Stomach (tissue), 9 donors: ENCODE results near the gene ATG5. TPM values are rescaled to one million over a fixed set of nuclear protein-coding genes. Genes with fewer than 3 reads are reported as not detected.

Experiments used
- DNase-seq, 2 donors: peaks; one replicate each; pipeline versions ENCODE4 v3.0.0 to v3.0.0-alpha.2; 2013 to 2019
- H3K27ac ChIP-seq, 5 donors: fragments of 200-600 bp in 4 of 5; sonication (generic) in 4 of 5; one replicate each; pipeline ENCODE4 v1.5.1; 2013 to 2019; ENCODE audit warnings: mild to moderate bottlenecking in 1 of 5, moderate library complexity in 1 of 5
- H3K27me3 ChIP-seq, 3 donors: fragments of 200-600 bp; sonication (generic); one replicate each; pipeline ENCODE4 v1.5.1; 2017 to 2019; ENCODE audit warnings: mixed run types in 1 of 3
- H3K36me3 ChIP-seq, 4 donors: fragments of 200-600 bp; sonication (generic); 1 replicate in 3 of 4; 2 replicates in 1 of 4; pipeline ENCODE4 v1.5.1; 2016 to 2019
- H3K4me1 ChIP-seq, 4 donors: fragments of 200-600 bp; sonication (generic); one replicate each; pipeline ENCODE4 v1.5.1; 2016 to 2019
- H3K4me3 ChIP-seq, 4 donors: fragments of 200-600 bp; sonication (generic) in 3 of 4; one replicate each; pipeline ENCODE4 v1.5.1; 2016 to 2019; ENCODE audit warnings: mild to moderate bottlenecking in 1 of 4
- H3K9me3 ChIP-seq, 4 donors: fragments of 200-600 bp; sonication (generic); one replicate each; pipeline ENCODE4 v1.5.1; 2016 to 2019
- CTCF ChIP-seq, 7 experiments: fragments of 450-650 bp in 4 of 7; fragments of 200-600 bp in 3 of 7; sonication (generic) in 3 of 7; IDR thresholded peaks; one replicate each; pipeline ENCODE4 v1.5.1; 2016 to 2019; ENCODE audit warnings: antibody characterized with exemption in 7 of 7, control low read depth in 2 of 7, mild to moderate bottlenecking in 1 of 7
- EP300 ChIP-seq: sonication (generic); formaldehyde crosslinking; IDR thresholded peaks from one replicate; pipeline ENCODE4 v1.6.1; 2017; ENCODE audit warnings: antibody characterized with exemption
- POLR2A ChIP-seq, 4 donors: fragments of 450-650 bp; IDR thresholded peaks; one replicate each; pipeline ENCODE4 v1.6.1; 2016; ENCODE audit warnings: antibody characterized with exemption in 4 of 4, control low read depth in 2 of 4, mild to moderate bottlenecking in 1 of 4, moderate library complexity in 1 of 4
- POLR2AphosphoS5 ChIP-seq, 3 donors: sonication (generic); formaldehyde crosslinking; IDR thresholded peaks; one replicate each; pipeline ENCODE4 v1.6.1; 2016; ENCODE audit warnings: antibody characterized with exemption in 3 of 3
- WGBS, 5 donors: extraction: QIAGEN DNeasy Blood & Tissue Kit in 3 of 5; methylation state at CpG; one replicate each; pipeline versions ENCODE4 v1.1.5 to v1.1.7; 2013 to 2018; 5-methylcytosine and 5-hydroxymethylcytosine counted together
- intact Hi-C: fragments of 100-400 bp; cut with DNase I; formaldehyde crosslinking; loops from one replicate; pipeline ENCODE4 v1.15.1; 2023; ENCODE audit warnings: low total_unique reads
- polyA plus RNA-seq, 3 donors: library from polyadenylated mRNA; stranded (reverse); fragments of 200-250 nt; gene quantifications; one replicate each; pipeline ENCODE4 v1.2.3, GENCODE V29; 2013
- total RNA-seq, 5 donors: library from RNA; depleted of rRNA; stranded (reverse); fragments of >200 nt; gene quantifications; one replicate each; pipeline versions ENCODE4 v1.1.0 to v1.2.3, GENCODE V29; 2014 to 2016
- donor health status: healthy with polysubstance abuse.
- donor health status: Bipolar disorder and iron deficiency.
- donor health status: healthy.

ATG5 gene
- total and polyA plus RNA-seq, 8 donors: 12.8 to 89.4 (median 25.5) TPM

DNA sequence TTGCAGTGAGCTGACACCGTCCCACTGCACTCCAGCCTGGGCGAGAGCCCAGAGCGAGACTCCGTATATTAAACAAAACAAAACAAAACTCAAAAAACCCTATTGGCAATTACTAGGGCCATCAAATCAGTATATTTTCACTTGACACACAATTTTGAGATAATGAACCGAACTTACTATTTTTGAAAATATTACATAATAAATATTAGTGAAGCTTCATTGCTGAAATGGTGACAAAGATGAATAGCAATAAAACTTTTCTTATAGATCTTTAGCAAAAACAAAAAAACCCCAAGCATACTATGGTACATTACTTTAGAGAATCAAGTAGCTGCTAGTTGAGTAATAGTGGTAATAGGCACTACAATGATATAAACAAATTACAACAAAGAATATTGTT is 113.0 kb downstream of the ATG5 start:
- no peaks in the 10 kb centered on the region for H3K36me3 ChIP-seq
- intact Hi-C loops: no loop called here
- no peak for DNase-seq
- H3K27ac ChIP-seq: no peak overlapping the region
- no peaks in the 10 kb centered on the region for H3K27me3 ChIP-seq
- WGBS, 5 donors: 95 to 98% (median 97%) methylated on average over 5 of the region's 5 CpGs
- no peak overlapping the region for H3K4me3 ChIP-seq
- TF ChIP-seq POLR2AphosphoS5 (IDR thresholded peaks at IDR 0.05): no peak
- TF ChIP-seq CTCF (IDR thresholded peaks at IDR 0.05): no peak
- no peak for TF ChIP-seq EP300
- TF ChIP-seq POLR2A (IDR thresholded peaks at IDR 0.05): no peak
- H3K4me1 ChIP-seq: no peaks in the 10 kb centered on the region
- H3K9me3 ChIP-seq: no peaks in the 10 kb centered on the region

GRCh38 chr6:106206905-106207304 is 118.7 kb downstream of the ATG5 start:
- intact Hi-C loops: no loop called here
- H3K27ac ChIP-seq: no peak overlapping the region
- TF ChIP-seq CTCF (IDR thresholded peaks at IDR 0.05): no peak
- TF ChIP-seq POLR2AphosphoS5 (IDR thresholded peaks at IDR 0.05): no peak
- H3K27me3 ChIP-seq: no peaks in the 10 kb centered on the region
- 82 to 92% (median 88%) methylated on average over 1 of the region's 1 CpG for WGBS, 5 donors
- no peaks in the 10 kb centered on the region for H3K9me3 ChIP-seq
- H3K4me1 ChIP-seq: no peaks in the 10 kb centered on the region
- H3K36me3 ChIP-seq: peaks cover 0 to under 1% (median 0%) of the 10 kb centered on the region in 4 donors
- DNase-seq: no peak
- no peak overlapping the region for H3K4me3 ChIP-seq

DNA sequence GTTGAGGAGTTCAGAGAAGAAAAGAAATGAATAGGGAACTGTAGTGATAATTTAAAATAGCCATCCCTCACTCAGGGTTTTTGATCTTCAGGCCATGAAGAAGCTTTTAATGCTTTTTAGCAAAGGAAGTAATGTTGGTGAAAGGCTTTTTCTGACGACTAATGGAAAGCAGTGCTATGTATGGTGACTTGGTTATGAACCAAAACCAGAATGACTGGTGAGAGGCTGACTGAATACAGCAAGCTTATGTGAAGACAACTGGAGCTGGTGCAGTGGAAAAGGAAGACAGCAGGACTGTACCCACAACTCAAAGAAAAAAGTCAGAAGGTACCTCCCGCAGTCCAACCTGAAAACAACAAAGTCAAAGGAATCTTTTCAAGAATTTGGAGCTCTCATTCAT is 120.6 kb downstream of the ATG5 start:
- no peak overlapping the region for H3K27ac ChIP-seq
- H3K4me3 ChIP-seq: no peak overlapping the region
- DNase-seq: no peak
- no peaks in the 10 kb centered on the region for H3K4me1 ChIP-seq
- intact Hi-C loops: no loop called here
- H3K27me3 ChIP-seq: no peaks in the 10 kb centered on the region
- no peaks in the 10 kb centered on the region for H3K9me3 ChIP-seq
- peaks cover 0 to 19% (median 13%) of the 10 kb centered on the region in 4 donors for H3K36me3 ChIP-seq
- TF ChIP-seq EP300 (no peak), CTCF (IDR thresholded peaks at IDR 0.05) (no peak), POLR2A (IDR thresholded peaks at IDR 0.05) (no peak), POLR2AphosphoS5 (IDR thresholded peaks at IDR 0.05) (no peak)
- 76 to 88% (median 78%) methylated on average over 2 of the region's 2 CpGs for WGBS, 5 donors

DNA sequence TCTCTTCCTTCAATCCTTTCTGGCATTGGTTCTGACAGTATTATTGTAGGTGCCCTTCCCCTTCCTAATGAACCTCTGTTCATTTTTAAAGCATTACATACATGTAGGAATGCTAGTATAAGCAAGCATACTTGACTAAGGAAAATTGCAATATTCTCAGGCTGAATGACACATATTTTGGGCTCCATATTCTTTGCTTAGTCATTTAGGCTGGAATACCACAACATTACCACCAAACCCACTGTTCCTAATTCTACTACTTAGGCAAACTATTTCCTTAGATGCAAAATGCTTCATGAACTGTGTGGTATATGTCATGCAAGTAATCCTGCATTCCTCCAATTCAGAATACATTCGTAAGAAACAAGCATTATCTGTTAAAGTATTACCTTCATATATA is 125.6 kb downstream of the ATG5 start:
- H3K27ac ChIP-seq: no peak overlapping the region
- TF ChIP-seq CTCF (IDR thresholded peaks at IDR 0.05) (no peak), EP300 (no peak), POLR2AphosphoS5 (IDR thresholded peaks at IDR 0.05) (no peak), POLR2A (IDR thresholded peaks at IDR 0.05) (no peak)
- WGBS, 5 donors: 86 to 100% (median 95%) methylated on average over 1 of the region's 1 CpG
- DNase-seq: no peak
- intact Hi-C loops: no loop called here
- no peak overlapping the region for H3K4me3 ChIP-seq
- H3K27me3 ChIP-seq: no peaks in the 10 kb centered on the region
- H3K4me1 ChIP-seq: peaks cover 0 to 10% (median 3%) of the 10 kb centered on the region in 4 donors
- H3K36me3 ChIP-seq: peaks cover 0 to 21% (median 13%) of the 10 kb centered on the region in 4 donors
- H3K9me3 ChIP-seq: no peaks in the 10 kb centered on the region
